Lower leg skin (tissue), 3 donors: ENCODE results near the gene TRIO.

Source experiments
- POLR2A ChIP-seq, 2 donors: fragments of 450-650 bp; IDR thresholded peaks; one replicate each; pipeline ENCODE4 v1.6.1; 2016 to 2017; ENCODE audit warnings: antibody characterized with exemption in 2 of 2, mild to moderate bottlenecking in 1 of 2, moderate library complexity in 1 of 2
- TF ChIP-seq, protein P1 (sequence below), 3 donors: fragments of 450-650 bp; IDR thresholded peaks; one replicate each; pipeline ENCODE4 v1.5.1; 2016; ENCODE audit warnings: antibody characterized with exemption in 3 of 3, mild to moderate bottlenecking in 3 of 3, moderate library complexity in 2 of 3

GRCh38 chr5:14464096-14464495 is 321.0 kb downstream of the TRIO start:
- TF ChIP-seq, protein P1, sequence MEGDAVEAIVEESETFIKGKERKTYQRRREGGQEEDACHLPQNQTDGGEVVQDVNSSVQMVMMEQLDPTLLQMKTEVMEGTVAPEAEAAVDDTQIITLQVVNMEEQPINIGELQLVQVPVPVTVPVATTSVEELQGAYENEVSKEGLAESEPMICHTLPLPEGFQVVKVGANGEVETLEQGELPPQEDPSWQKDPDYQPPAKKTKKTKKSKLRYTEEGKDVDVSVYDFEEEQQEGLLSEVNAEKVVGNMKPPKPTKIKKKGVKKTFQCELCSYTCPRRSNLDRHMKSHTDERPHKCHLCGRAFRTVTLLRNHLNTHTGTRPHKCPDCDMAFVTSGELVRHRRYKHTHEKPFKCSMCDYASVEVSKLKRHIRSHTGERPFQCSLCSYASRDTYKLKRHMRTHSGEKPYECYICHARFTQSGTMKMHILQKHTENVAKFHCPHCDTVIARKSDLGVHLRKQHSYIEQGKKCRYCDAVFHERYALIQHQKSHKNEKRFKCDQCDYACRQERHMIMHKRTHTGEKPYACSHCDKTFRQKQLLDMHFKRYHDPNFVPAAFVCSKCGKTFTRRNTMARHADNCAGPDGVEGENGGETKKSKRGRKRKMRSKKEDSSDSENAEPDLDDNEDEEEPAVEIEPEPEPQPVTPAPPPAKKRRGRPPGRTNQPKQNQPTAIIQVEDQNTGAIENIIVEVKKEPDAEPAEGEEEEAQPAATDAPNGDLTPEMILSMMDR (IDR thresholded peaks at IDR 0.05) = no peak
- no peak for TF ChIP-seq POLR2A (IDR thresholded peaks at IDR 0.05)
